Measurements from ENCODE around the gene RUNX3. TPM values are rescaled to one million over a fixed set of nuclear protein-coding genes. Genes with fewer than 3 reads are reported as not detected.

The RUNX3 gene
- total RNA-seq, 1 donor from 2014 or later, result 7.4 TPM

DNA sequence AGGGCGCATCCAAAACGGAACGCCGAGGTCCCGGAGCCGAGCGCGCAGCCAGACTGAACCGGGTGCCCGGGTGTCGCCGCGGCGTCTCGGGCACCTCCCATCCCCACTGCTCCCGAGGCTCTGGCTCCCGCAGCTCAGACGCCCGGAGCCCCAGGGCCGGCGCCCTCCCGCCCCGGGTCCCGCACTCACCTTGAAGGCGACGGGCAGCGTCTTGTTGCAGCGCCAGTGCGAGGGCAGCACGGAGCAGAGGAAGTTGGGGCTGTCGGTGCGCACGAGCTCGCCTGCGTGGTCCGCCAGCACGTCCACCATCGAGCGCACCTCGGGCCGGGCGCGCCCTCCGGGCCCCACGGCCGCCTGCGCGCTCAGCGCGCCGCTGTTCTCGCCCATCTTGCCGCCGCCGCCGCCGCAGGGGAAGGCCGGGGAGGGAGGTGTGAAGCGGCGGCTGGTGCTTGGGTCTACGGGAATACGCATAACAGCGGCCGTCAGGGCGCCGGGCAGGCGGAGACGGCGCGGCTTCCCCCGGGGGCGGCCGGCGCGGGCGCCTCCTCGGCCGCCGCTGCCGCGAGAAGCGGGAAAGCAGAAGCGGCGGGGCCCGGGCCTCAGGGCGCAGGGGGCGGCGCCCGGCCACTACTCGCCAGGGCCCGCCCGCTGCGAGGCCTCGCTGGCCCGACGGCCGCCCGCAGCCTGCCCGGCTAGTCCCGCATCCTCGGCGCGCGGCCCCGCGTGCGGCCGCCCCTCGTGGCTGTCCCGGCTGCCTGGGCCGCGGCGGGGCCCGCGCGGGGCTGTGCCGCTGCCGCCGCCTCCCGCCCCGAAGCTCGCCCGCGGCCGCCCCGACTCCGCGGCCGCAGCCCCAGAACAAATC lies 447 bp downstream of the RUNX3 start:
- no peak for DNase-seq (ENCODE audit: low spot score)

DNA sequence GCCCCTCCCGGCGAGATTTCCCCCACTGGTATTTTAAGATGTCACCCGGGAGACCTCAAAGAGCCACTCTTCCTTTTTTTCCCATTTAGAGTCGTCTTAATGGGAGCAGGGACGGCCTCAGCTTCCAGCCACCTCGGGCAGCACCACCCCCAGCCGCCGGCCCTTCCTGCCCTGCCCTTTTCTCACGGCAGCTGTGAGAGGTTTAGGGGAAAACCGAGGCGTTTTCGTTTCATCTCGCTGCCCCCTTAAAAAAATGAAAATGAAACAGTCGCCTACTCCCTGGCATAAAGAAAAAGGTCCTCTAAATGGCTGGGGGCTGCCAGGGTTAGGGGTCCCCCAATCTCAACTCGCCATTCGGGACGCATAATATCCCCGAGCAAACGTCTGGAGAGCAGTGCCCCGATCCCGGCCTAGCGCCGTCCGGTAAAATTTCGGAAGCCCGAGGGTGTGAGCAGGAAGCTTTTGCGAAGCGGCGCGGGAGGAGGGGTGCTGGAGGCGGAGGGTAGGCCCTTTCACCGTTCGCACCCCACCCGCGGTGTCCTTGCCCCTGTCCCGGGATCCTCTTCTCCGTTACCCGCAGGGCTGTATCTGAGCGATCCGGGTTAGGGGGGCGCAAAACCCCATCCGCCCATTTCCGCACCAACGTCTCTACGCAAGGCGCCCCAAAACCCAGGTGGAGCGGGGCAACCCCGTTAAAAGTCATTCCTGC lies 1.2 kb downstream of the RUNX3 start:
- DNase-seq (ENCODE audit: low spot score), result no peak

DNA sequence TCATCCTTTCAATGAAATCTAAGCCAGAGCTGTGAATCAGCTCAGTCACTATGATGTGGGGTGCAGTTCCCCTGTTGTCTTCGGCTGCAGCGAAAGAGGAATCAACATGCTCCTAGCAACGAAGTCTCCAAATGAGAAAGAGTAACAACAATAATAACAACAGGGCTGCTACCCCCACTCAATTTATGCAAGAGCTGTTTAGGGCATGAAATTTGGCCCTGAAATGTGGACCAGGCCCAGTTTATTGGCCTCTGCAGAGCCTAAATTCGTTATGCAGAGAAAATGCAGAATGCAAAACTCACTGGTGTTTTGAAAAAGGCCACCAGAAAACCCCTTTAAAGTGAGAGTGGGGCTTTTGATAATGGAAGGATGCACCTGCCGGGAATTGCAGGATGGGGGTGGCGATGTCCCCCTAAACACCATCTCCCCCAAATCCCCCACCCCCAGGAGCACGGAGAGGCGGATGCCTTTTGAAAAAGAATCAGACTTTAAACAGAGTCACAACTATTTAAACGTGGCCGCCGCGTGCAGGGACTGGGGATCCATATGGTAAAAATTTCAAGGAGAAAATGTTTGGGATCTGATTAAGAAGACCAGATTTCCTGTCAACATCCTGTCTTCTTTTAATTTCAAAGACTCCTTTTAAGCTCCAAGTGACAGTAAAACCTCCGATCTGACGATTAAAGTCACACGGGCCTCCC lies 1.9 kb downstream of the RUNX3 start:
- no peak for DNase-seq (ENCODE audit: low spot score)

DNA sequence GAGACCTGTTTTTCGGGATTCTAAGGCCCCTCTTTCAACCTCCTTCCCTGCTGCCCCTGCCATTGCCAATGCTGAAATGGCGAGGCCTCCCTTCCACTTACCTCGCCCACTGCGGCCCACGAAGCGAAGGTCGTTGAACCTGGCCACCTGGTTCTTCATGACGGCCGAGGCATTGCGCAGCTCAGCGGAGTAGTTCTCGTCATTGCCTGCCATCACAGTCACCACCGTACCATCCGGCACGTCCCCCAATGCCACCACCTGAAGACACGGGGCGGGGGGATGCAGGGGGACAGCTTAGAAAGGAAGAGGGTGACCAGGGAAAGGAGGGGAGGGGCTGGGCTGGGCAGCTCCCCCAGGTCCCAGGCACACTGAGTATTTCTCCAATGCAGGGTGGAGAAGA lies 2.6 kb downstream of the RUNX3 start:
- no peak for DNase-seq (ENCODE audit: low spot score)

DNA sequence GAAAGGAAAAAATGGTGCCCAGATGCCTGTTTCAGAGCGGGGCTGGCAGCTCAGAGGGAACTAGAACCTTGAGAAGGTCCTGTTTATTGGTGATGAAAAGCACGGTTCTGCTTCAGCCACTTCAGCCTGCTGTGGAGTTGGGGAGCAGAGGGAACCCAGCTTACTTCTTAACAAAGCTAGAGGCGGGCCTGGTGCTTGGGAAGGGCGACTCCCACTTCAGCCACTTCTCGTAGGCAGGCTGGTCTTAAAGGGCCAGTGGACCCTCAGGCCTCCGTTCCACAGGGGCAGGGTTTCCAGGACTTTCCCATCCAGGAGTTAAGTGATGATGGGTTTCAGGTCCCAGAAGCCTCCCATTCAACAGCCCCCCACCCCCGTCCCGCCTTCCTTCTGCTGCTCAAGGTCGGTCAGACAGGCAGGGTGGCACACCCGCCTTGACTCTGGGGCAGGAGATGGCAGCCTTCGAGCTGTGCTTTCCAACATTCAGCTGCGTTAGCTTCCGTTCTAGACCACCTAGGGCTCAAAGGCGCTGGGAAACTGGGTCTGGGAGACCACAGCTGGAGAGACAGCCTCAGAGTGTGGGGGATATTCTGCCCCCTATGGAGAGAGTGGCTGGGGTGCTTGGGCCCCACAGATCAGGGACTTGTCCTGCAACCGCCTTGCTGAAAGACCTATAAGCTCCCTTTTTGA lies 3.4 kb downstream of the RUNX3 start:
- no peak for DNase-seq (ENCODE audit: low spot score)

DNA sequence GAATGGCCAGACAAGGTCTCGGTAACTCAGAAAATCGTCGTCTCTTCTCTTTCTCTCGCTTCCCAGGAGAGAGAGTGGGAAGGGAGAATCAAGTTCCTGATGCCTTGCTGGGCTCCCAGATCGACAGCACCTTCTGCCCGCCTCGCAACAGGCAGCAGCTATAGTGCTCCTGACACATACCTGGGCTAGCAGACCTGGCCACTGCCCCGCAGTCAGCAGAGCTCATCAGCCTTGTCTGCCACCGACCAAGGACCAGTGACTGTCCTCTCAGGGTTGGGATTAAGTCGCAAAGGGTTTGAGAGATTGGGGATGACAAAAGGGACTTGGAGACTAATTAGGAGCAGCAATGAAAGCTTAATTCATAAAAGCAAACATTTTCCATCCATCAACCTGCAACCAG lies 4.1 kb downstream of the RUNX3 start:
- no peak for DNase-seq (ENCODE audit: low spot score)

DNA sequence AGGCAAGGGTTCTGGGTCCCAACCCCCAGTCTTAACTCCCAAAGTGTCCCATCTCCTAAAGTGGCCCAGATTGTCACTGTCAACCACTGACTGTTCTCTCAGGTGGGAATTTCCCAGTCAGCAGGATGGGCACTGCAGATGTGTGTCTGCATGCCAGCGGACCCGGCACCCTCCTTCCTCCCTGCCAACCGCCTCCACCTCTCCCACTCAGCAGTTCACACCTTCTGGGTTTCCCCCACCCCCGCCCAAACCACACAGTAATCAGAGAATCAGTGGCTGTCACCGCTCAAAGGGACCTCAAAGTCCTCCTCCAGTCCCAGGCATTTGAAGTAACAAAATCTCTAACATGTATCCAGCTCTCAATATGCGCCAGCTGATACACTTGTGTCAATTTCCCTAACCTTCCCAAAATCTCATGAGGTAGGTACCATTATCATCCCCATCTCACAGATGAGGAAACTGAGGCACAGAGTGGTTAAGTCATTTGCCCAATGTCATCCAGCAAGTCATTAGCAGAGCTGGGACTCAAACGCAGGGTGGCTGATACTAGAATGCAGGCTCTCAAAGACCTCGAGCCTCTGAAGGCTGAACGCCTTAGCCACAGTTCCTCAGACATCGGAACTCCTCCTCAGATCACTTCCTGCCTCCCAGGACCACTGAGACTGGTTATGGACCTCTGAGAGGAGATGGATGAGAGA lies 4.8 kb downstream of the RUNX3 start:
- DNase-seq (ENCODE audit: low spot score), result no peak

DNA sequence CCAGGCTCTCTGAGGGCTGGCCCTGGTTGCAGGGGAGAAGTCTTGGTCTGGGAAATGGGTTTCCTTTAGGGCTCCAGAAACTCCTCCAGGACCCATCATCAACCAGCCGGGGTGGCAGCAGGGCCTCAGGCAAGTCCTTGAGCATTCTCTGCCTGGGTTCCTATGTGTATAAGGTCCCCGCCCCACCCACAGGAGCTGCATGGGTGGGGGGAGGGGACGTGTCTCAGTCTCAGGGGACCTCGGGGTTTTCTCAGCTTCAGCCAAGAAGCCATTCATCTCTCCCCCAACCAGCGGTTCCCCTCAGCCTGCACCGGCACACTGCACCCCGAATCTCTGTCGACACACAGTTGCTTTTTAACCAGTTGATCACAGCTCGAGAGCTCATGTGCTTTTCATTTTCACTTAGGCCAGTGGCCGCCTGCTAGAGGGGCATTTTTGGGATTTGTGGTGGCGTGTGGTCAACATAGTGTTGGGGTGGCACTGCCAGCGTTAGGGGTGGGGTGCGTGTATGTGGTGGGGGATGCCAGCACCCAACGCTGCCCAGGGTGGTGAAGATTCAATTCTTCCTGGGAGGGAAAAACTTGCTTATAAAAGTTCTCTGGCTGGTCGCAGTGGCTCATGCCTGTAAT lies 6.5 kb downstream of the RUNX3 start:
- no peak for DNase-seq (ENCODE audit: low spot score)

DNA sequence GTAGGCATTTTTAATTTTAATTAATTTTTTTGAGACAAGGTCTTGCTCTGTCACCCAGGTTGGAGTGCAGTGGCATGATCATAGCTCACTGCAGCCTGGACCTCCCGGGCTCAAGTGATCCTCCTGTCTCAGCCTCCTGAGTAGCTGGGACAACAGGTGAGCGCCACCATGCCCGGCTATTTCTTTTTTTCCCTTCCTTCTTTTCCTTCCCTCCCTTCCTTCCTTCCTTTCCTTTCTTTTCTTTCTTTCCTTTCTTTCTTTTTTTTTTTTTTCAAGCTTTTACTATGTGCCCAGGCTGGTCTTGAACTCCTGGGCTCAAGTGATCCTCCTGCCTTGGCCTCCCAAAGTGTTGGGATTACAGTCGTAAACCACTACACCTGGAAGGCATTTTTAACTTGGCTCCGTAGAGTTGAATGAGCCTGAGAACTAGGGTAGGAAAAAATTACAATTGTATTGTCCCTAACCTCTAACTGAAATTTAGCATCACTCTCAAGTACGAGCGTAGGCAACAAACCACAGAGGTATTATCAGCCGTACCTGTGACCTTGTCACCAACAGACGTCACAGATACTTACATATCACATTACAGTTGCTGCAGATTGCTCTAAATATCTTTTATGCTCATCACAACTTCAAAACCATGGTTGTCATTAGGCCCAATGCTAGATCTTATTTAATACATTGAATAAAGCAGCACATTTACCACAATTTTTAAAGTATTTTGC lies 8.0 kb downstream of the RUNX3 start:
- DNase-seq (ENCODE audit: low spot score), result no peak

DNA sequence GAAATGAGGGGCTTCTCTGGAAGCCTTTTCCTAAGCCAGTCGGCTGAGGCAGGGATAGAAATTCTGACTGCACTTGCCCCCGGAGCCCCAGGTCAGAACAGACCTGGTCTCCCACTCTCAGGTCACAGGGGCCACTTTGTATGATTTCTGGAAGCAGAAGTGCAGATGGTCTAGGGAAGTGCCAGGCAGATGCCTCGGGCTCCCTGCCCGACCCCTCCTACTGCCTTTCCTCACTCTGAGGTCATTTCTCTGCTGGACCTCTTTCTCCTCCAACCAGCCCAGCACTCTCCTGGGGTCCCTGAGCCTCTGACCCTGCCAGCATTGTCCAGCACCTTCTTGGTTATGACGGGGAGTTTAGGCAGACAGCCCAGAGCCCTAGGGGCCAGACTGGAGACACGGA lies 8.7 kb downstream of the RUNX3 start:
- no peak for DNase-seq (ENCODE audit: low spot score)

DNA sequence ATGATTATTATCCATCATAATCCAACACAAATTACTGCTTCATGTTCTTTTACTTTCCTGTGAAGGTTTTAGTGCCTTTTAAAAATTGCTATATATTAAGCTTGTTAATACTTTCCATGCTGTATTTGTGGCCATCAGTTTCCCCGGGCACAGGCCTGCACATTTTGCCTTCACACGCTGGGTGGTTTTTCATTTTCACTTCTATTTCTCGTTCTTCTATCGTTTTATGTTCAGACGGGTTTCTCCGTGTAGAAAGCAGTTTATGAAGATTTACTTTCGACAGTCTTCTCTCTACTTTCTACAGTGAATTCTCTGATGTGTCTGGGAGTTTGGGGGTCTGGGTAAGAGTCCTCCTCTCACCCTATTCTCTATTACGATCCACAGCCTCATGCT lies 9.5 kb downstream of the RUNX3 start:
- DNase-seq (ENCODE audit: low spot score), result no peak

DNA sequence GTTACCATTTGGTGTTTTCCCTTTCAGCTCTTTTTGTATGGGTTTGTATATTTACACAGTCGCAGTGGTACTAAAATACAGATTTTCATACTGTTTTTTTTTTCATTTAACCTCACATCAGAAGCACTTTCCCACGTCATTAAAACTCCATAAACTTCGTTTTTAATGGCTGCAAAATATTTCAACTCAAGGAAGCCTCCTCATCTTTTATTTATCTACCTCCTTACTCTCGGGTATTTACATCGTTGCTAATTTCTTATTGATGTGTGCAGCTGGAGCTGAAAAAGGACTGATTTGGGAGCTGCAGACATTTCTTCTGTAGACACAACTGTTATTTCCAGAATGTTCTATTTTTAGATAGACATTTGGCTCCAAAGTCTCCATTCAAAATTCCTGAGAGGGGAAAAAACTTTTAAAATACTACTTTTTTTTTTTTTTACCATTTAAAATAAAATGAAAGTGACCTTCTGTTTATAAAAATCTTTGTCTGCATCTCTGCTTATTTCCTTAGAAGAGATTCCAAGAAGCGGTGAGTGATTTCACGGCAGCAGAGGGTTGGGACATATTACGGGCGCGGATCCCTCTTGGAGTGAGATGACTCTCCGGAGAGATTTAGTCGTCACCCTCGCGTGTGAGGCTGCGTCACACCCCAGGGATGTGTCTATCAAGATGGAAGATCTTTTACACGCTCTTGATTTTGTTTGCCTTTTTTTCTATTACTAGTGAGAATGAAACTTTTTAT lies 10.1 kb downstream of the RUNX3 start:
- no peak for DNase-seq (ENCODE audit: low spot score)

DNA sequence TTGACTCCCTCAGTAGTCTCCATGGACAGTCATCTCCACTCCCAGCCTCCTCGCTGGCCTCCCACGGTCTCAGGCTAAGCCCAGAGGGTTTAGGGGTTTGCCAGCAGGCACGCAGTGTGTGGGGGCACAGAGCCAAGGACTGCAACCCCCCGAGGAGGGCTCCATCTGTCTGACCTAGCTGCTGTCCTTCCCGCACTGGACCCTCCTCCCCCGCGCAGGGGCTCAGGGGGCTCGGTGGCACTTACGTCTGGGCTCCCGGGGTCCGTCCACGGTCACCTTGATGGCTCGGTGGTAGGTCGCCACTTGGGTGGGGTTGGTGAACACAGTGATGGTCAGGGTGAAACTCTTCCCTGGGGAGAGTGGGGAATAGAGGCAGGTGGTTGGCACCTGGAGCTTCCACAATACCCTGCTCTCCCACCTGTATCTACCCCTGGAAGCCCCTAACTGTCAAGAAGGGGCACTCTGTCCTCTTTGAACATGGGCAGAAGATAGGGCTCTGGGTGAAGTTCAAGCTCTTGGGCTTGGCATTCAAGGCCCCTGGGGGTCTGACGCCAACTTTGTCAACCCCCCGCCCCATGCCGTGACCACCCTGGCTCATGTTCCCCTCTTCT lies 11.0 kb downstream of the RUNX3 start:
- no peak for DNase-seq (ENCODE audit: low spot score)

DNA sequence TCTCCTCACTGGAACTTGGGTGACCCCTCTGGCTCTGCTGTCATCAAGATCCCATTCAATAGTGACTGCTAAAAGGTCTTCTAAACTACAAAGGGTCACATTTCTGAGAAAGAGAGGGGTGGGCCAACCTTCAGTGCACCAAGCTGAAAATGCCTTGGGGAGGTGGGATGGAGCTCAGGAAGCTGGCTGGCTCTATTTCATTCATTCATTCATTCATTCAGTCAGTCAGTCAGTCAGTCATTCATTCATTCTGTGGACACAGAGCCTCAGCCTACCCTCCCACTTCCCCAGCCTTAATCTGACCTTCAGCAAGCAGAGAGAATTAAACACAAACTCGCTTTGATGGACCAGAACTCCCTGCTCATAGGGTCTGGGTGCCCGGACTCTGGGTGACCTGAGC lies 11.7 kb downstream of the RUNX3 start:
- no peak for DNase-seq (ENCODE audit: low spot score)

DNA sequence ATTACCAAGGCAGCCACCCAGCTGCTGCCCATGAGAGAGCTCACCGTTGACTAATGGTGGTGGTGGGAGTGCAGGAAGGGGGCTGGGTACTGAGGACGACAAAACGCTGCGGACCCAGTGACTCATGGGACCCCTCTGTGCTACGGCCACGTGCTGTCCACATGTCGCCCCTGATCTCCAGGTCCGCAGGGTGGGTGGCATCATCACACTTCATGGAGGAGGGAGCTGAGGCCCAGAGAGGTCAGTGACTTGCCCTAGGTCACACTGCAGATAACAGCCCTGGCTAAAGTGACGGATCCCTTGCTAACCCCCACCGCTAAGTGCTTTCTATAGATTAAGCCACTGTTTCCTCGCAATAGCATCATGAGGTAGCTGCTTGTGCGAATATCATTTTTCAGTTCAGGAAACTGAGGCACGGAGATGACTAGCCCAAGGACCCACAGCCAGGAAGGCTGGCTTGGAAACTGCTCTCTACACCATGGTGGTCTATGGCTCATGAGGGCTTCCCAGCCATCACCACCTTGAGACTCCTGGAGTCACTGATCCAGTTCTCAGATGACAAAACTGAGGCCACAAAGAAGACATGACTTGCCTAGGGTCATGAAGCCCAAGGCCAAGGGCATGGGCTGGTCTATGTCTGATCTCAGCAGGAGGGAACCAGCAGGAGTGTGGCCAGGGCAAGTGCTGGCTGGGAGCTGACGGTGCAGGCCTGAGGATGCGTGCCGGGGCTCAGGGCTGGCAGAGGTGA lies 12.6 kb downstream of the RUNX3 start:
- DNase-seq (ENCODE audit: low spot score), result no peak

DNA sequence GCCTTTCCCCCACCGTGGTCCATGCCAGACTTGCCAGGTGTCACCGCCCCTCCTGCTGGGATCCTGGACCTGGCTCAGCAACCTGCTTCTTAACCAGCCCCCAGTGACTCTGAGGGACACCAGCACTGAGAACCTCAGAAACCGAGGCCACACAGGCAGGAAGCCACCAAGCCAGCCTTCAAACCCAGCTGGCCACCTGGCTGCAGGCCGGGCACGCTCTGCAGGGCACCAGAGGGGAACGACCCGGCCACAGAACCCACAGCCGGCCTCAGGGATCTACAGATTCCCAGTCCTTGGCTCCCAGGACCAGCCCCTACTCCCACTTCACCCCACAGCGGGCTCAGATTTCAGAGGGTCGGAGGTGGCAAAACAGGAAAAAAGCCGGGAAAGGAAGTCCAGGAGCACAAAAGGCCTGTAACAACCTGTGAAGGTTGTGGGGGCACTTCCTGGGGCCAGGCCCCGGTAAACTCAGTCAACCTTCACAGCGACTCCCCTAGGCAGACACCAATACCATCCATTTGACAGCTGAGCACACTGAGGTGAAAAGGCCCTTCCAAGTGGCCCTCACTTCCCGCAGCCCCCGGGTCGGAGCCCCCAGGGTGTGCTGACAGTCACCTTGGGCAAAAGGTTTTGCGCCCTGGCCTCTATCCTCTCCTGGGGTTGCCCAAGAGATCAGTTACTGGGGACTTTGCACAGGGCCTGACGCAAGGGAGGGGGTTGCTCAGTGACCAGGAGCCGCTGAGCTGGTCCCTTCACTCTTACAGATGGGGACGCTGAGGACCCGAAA lies 14.1 kb downstream of the RUNX3 start:
- DNase-seq (ENCODE audit: low spot score), result no peak

DNA sequence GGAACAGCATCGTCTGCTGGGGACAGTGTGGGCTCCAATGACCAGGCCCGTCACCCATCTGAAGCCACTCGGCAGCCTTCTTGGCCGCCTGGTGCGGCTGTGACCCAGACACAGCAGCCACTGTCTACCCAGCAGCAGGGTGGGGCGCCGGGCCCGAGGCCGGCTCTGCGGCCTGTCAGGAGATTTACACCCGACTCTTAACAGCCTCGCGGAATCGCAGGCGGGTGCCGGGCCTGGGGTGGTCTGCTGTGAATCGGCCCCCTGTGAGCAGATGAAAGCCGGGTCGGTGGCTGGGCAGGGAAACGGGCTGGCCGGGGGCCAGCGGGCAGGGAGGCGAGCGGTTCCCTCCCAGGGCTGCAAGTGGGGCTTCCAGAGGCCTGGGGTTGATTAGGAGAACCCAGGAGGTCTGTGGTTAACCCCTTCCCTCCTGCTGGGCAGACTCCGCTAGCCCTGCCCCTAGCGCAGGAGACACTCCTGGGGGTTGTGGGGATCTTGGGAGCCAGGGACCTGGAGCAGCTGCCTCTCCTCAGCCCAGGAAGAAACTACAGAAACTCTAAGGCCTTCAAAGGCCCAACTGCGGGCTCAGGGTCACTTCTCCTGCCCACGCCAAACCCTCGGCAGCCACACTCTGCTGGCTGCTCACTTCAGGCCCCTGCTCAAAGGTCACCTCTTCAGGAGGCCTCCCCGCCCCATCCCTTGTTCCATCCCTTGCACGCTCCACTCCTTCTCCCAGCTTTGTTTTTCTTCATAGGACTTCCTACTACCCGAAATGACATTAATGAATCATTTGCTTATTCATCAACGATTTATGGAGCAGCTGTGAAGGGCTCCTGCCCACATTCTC lies 15.6 kb downstream of the RUNX3 start:
- no peak for DNase-seq (ENCODE audit: low spot score)

Measured in mucosa of gallbladder (tissue), 1 donor.